ENCODE measurements around the gene PRDM15. TPM values are rescaled to one million over a fixed set of nuclear protein-coding genes. Genes with fewer than 3 reads are reported as not detected.

PRDM15 gene
- total and polyA plus RNA-seq, 4 donors = 1.2 to 5.7 (median 2.1) TPM

DNA sequence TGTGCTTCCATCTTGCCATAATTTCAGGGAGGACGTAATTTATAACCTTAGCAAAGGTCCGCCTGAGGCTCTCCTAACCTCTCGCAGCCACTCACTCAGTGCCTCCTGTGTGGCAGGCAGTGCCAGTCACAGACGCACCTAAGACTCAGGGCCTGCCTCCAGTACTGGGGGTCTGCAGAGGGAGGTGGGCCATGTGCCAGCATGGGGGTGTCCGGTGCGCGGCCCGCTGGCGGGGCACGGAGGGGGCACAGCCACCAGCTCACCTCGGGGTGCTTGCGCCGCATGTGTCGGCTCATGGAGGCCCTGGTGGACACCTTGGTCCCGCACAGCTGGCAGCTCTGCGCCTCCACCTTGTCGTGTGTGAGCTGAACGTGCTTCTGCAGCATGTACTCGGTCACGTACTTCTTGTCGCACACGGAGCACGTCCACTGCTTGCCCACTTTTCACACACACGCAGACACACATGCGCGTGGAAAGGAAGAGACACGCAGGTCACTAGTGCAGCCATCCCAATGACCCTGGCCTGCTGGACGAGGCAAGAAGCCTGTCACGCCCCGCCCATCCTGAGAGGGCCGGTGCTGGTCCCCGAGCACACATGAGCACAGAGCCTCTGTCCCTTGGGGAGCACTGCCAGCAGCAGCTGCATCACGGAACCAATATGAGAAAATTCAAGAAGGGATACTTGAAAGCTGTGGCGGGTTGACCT lies 69.1 kb downstream of the PRDM15 start:
- Histone ChIP-seq H3K9me3 (ENCODE audit: control insufficient read depth in 4 of 4, low read length in 3 of 4) (no peaks in the 10 kb centered on the region), H3K4me3 (ENCODE audit: low read depth in 1 of 3, low read length in 3 of 3) (no peak overlapping the region), H3K36me3 (ENCODE audit: control insufficient read depth in 4 of 4, insufficient read depth in 3 of 4, low read depth in 1 of 4, low read length in 3 of 4) (peaks cover 0 to 26% (median 9%) of the 10 kb centered on the region in 4 donors), H3K27me3 (ENCODE audit: control insufficient read depth in 4 of 4, insufficient read depth in 4 of 4, low read length in 3 of 4) (no peaks in the 10 kb centered on the region), H3K4me1 (ENCODE audit: control insufficient read depth in 4 of 4, insufficient read depth in 4 of 4, low read length in 3 of 4) (no peaks in the 10 kb centered on the region), H3K27ac (ENCODE audit: low read depth in 1 of 2, low read length in 2 of 2) (no peak overlapping the region), H3K9ac (ENCODE audit: low read depth in 1 of 2, low read length in 2 of 2) (no peak overlapping the region)
- TF ChIP-seq TAF1 (conservative IDR thresholded peaks at IDR 0.05) (no peak), YY1 (IDR thresholded peaks at IDR 0.05) (no peak), JUND (IDR thresholded peaks at IDR 0.05) (no peak), RXRA (IDR thresholded peaks at IDR 0.05) (no peak), ZBTB33 (IDR thresholded peaks at IDR 0.05) (no peak), RAD21 (IDR thresholded peaks at IDR 0.05) (no peak), NR2F2 (IDR thresholded peaks at IDR 0.05) (no peak), FOXA1 (IDR thresholded peaks at IDR 0.05) (no peak), SP1 (IDR thresholded peaks at IDR 0.05) (no peak), GABPA (IDR thresholded peaks at IDR 0.05 in 1 of 2, conservative IDR thresholded peaks at IDR 0.05 in 1 of 2) (no peak), HNF4A (conservative IDR thresholded peaks at IDR 0.05) (no peak), EGR1 (IDR thresholded peaks at IDR 0.05; ENCODE audit: low read depth in 2 of 2) (no peak), ATF3 (IDR thresholded peaks at IDR 0.05) (no peak), HNF4G (IDR thresholded peaks at IDR 0.05) (no peak), FOXA2 (IDR thresholded peaks at IDR 0.05) (no peak)
- TF ChIP-seq, protein P1, sequence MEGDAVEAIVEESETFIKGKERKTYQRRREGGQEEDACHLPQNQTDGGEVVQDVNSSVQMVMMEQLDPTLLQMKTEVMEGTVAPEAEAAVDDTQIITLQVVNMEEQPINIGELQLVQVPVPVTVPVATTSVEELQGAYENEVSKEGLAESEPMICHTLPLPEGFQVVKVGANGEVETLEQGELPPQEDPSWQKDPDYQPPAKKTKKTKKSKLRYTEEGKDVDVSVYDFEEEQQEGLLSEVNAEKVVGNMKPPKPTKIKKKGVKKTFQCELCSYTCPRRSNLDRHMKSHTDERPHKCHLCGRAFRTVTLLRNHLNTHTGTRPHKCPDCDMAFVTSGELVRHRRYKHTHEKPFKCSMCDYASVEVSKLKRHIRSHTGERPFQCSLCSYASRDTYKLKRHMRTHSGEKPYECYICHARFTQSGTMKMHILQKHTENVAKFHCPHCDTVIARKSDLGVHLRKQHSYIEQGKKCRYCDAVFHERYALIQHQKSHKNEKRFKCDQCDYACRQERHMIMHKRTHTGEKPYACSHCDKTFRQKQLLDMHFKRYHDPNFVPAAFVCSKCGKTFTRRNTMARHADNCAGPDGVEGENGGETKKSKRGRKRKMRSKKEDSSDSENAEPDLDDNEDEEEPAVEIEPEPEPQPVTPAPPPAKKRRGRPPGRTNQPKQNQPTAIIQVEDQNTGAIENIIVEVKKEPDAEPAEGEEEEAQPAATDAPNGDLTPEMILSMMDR (IDR thresholded peaks at IDR 0.05; ENCODE audit: low read depth, low read length, missing input control) = no peak
- TF ChIP-seq, protein P2, sequence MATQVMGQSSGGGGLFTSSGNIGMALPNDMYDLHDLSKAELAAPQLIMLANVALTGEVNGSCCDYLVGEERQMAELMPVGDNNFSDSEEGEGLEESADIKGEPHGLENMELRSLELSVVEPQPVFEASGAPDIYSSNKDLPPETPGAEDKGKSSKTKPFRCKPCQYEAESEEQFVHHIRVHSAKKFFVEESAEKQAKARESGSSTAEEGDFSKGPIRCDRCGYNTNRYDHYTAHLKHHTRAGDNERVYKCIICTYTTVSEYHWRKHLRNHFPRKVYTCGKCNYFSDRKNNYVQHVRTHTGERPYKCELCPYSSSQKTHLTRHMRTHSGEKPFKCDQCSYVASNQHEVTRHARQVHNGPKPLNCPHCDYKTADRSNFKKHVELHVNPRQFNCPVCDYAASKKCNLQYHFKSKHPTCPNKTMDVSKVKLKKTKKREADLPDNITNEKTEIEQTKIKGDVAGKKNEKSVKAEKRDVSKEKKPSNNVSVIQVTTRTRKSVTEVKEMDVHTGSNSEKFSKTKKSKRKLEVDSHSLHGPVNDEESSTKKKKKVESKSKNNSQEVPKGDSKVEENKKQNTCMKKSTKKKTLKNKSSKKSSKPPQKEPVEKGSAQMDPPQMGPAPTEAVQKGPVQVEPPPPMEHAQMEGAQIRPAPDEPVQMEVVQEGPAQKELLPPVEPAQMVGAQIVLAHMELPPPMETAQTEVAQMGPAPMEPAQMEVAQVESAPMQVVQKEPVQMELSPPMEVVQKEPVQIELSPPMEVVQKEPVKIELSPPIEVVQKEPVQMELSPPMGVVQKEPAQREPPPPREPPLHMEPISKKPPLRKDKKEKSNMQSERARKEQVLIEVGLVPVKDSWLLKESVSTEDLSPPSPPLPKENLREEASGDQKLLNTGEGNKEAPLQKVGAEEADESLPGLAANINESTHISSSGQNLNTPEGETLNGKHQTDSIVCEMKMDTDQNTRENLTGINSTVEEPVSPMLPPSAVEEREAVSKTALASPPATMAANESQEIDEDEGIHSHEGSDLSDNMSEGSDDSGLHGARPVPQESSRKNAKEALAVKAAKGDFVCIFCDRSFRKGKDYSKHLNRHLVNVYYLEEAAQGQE (IDR thresholded peaks at IDR 0.05) = no peak
- TF ChIP-seq, protein P3, sequence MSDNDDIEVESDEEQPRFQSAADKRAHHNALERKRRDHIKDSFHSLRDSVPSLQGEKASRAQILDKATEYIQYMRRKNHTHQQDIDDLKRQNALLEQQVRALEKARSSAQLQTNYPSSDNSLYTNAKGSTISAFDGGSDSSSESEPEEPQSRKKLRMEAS (IDR thresholded peaks at IDR 0.05) = no peak
- 97% methylated on average over 34 of the region's 34 CpGs for WGBS
- no peak for DNase-seq (ENCODE audit: low spot score)

All from liver (tissue), 9 donors.